PC-9 (cell line): ENCODE results near the gene QPCT.

Experiments used
- CTCF ChIP-seq: fragments of 200-600 bp; sonication (generic); conservative IDR thresholded peaks from 2 replicates; pipeline ENCODE4 v1.6.1; 2017; ENCODE audit warnings: mixed run types, antibody characterized with exemption, mild to moderate bottlenecking, moderate library complexity
- EZH2 ChIP-seq: fragments of 200-600 bp; sonication (generic); IDR thresholded peaks from 2 replicates; pipeline ENCODE4 v1.8.0; 2017; ENCODE audit warnings: antibody characterized with exemption, low read depth

GRCh38 chr2:37377187-37377532, 32.7 kb downstream of the QPCT start:
- TF ChIP-seq CTCF: no peak
- TF ChIP-seq EZH2: no peak
